Measurements from ENCODE around the gene SH3TC1.

DNA sequence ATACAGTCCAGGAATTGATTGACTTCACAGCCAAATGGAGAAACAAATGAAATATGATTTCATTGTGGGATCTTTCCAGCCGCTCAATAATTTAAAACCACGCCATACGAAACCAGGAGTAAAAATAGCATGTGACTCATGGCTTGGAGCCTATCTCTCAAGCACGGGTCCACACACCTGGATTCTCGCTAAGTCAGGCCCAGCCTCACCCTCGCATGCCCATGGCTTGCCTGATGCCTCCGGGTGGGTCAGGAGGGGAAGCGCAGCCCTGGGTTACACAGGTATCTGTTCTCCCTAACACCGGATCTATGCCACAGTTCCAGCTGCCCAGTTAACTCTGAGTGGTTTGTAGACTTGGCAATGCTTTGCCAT is 34.9 kb upstream of the SH3TC1 start:
- TF ChIP-seq MYC (IDR thresholded peaks at IDR 0.05; ENCODE audit: low read depth, low read length) (no peak), POLR2A (IDR thresholded peaks at IDR 0.05; ENCODE audit: extremely low read depth, insufficient read length) (no peak)
- TF ChIP-seq, protein P1, sequence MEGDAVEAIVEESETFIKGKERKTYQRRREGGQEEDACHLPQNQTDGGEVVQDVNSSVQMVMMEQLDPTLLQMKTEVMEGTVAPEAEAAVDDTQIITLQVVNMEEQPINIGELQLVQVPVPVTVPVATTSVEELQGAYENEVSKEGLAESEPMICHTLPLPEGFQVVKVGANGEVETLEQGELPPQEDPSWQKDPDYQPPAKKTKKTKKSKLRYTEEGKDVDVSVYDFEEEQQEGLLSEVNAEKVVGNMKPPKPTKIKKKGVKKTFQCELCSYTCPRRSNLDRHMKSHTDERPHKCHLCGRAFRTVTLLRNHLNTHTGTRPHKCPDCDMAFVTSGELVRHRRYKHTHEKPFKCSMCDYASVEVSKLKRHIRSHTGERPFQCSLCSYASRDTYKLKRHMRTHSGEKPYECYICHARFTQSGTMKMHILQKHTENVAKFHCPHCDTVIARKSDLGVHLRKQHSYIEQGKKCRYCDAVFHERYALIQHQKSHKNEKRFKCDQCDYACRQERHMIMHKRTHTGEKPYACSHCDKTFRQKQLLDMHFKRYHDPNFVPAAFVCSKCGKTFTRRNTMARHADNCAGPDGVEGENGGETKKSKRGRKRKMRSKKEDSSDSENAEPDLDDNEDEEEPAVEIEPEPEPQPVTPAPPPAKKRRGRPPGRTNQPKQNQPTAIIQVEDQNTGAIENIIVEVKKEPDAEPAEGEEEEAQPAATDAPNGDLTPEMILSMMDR (IDR thresholded peaks at IDR 0.05; ENCODE audit: low read depth, low read length) = no peak
- TF ChIP-seq, protein P2, sequence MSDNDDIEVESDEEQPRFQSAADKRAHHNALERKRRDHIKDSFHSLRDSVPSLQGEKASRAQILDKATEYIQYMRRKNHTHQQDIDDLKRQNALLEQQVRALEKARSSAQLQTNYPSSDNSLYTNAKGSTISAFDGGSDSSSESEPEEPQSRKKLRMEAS (IDR thresholded peaks at IDR 0.05; ENCODE audit: low read depth, low read length) = no peak
